ENCODE results near the gene LCA5.
A peak's percentile ranks its signal among the peaks of the same experiment; 100 is the strongest.
"Not testable (repeated sequence)": the region's sequence is repeated elsewhere in the genome, so short reads cannot be mapped to it uniquely, and the experiment has no call there.

Gene LCA5

GRCh38 chr6:79536585-79536953 is 661 bp downstream of the LCA5 start:
- DNase-seq: peak in 1 of 2 experiments; percentile 3

- DNase-seq: not testable (repeated sequence)
These were observed 7.7 kb downstream of the LCA5 start for GRCh38 chr6:79529567-79529966.

GRCh38 chr6:79526897-79527296 is 10.3 kb downstream of the LCA5 start:
- DNase-seq: no peak

- no peak for DNase-seq
These were observed 11.7 kb downstream of the LCA5 start for GRCh38 chr6:79525272-79526100.

GRCh38 chr6:79524065-79524464 is 13.2 kb downstream of the LCA5 start:
- no peak for DNase-seq

- DNase-seq: no peak
These were observed 14.6 kb downstream of the LCA5 start for GRCh38 chr6:79522609-79523008.

GRCh38 chr6:79520534-79520933 is 16.7 kb downstream of the LCA5 start:
- no peak for DNase-seq

- no peak for DNase-seq
These were observed 18.4 kb downstream of the LCA5 start for GRCh38 chr6:79518842-79519241.

GRCh38 chr6:79515436-79515835 is 21.8 kb downstream of the LCA5 start:
- no peak for DNase-seq

- DNase-seq: no peak
These were observed 24.1 kb downstream of the LCA5 start for GRCh38 chr6:79513111-79513510.

GRCh38 chr6:79512014-79512413 is 25.2 kb downstream of the LCA5 start:
- DNase-seq: no peak

GRCh38 chr6:79510707-79511106 is 26.5 kb downstream of the LCA5 start:
- no peak for DNase-seq

GRCh38 chr6:79506251-79506650 is 31.0 kb downstream of the LCA5 start:
- no peak for DNase-seq

GRCh38 chr6:79504372-79504771 is 32.9 kb downstream of the LCA5 start:
- no peak for DNase-seq

GRCh38 chr6:79498842-79499241 is 38.4 kb downstream of the LCA5 start:
- DNase-seq: no peak

- DNase-seq: no peak
These were observed 42.0 kb downstream of the LCA5 start for GRCh38 chr6:79495246-79495645.

GRCh38 chr6:79494841-79495240 is 42.4 kb downstream of the LCA5 start:
- DNase-seq: no peak

GRCh38 chr6:79470728-79471127 is 66.5 kb downstream of the LCA5 start:
- DNase-seq: no peak

- no peak for DNase-seq
These were observed 67.6 kb downstream of the LCA5 start for GRCh38 chr6:79469376-79470246.

GRCh38 chr6:79468587-79468986 is 68.6 kb downstream of the LCA5 start:
- DNase-seq: no peak

- DNase-seq: no peak
These were observed 69.1 kb downstream of the LCA5 start for GRCh38 chr6:79468116-79468515.

- DNase-seq: no peak
These were observed 69.5 kb downstream of the LCA5 start for GRCh38 chr6:79467716-79468115.

- no peak for DNase-seq
These were observed 70.9 kb downstream of the LCA5 start for GRCh38 chr6:79466207-79466834.

GRCh38 chr6:79465381-79465780 is 71.8 kb downstream of the LCA5 start:
- DNase-seq: no peak
